ENCODE measurements around the gene HSPB6.

HSPB6 gene

GRCh38 chr19:35751839-35752745, 4.7 kb downstream of the HSPB6 start:
- Histone ChIP-seq H3K36me3 (ENCODE audit: insufficient read depth, low read length) (no peaks in the 10 kb centered on the region; the same call in 1 of the 2 replicates), H3F3A (ENCODE audit: low read depth) (no peaks in the 10 kb centered on the region), H3K4me1 (ENCODE audit: insufficient read depth, low read length, poor library complexity, severe bottlenecking) (peaks cover 15% of the 10 kb centered on the region), H3K4me2 (ENCODE audit: low read depth, low read length, poor library complexity, severe bottlenecking) (no peak overlapping the region), H3K9me3 (ENCODE audit: insufficient read depth, low read depth, low read length) (no peaks in the 10 kb centered on the region), H3K4me3 (ENCODE audit: low read length, poor library complexity, severe bottlenecking) (no peak overlapping the region), H3K9ac (ENCODE audit: low read depth, low read length, poor library complexity, severe bottlenecking) (no peak overlapping the region), H2AFZ (ENCODE audit: low read length) (no peak overlapping the region), H3K9me2 (replicated peaks; ENCODE audit: low read depth, low read length) (no peaks in the 10 kb centered on the region), H4K20me1 (ENCODE audit: insufficient read depth, low read length, poor library complexity, severe bottlenecking) (no peaks in the 10 kb centered on the region), H3K79me2 (ENCODE audit: insufficient read depth, low read length) (peaks cover 13% of the 10 kb centered on the region; the same call in 1 of the 2 replicates), H3K27me3 (ENCODE audit: insufficient read depth, low read length, poor library complexity, severe bottlenecking) (no peaks in the 10 kb centered on the region)
- TF ChIP-seq EZH2phosphoT487 (IDR thresholded peaks at IDR 0.05; ENCODE audit: borderline replicate concordance), result no peak
- no peak for TF ChIP-seq CTCF (conservative IDR thresholded peaks at IDR 0.05; ENCODE audit: low read length)

GRCh38 chr19:35750167-35750566, 6.7 kb downstream of the HSPB6 start:
- H3K4me3 ChIP-seq (ENCODE audit: low read length, poor library complexity, severe bottlenecking), result peak overlapping the region; percentile 16
- no peaks in the 10 kb centered on the region; the same call in 1 of the 2 replicates for H3K36me3 ChIP-seq (ENCODE audit: insufficient read depth, low read length)
- no peaks in the 10 kb centered on the region for H4K20me1 ChIP-seq (ENCODE audit: insufficient read depth, low read length, poor library complexity, severe bottlenecking)
- H3K4me2 ChIP-seq (ENCODE audit: low read depth, low read length, poor library complexity, severe bottlenecking), result peak overlapping the region; percentile 78
- no peaks in the 10 kb centered on the region for H3K27me3 ChIP-seq (ENCODE audit: insufficient read depth, low read length, poor library complexity, severe bottlenecking)
- H2AFZ ChIP-seq (ENCODE audit: low read length), result no peak overlapping the region
- H3F3A ChIP-seq (ENCODE audit: low read depth), result no peaks in the 10 kb centered on the region
- no peaks in the 10 kb centered on the region for H3K9me3 ChIP-seq (ENCODE audit: insufficient read depth, low read depth, low read length)
- TF ChIP-seq EZH2phosphoT487 (IDR thresholded peaks at IDR 0.05; ENCODE audit: borderline replicate concordance) (no peak), CTCF (conservative IDR thresholded peaks at IDR 0.05; ENCODE audit: low read length) (no peak)
- peaks cover 22% of the 10 kb centered on the region for H3K79me2 ChIP-seq (ENCODE audit: insufficient read depth, low read length)
- peaks cover 23% of the 10 kb centered on the region for H3K4me1 ChIP-seq (ENCODE audit: insufficient read depth, low read length, poor library complexity, severe bottlenecking)
- H3K9ac ChIP-seq (ENCODE audit: low read depth, low read length, poor library complexity, severe bottlenecking), result no peak overlapping the region
- no peaks in the 10 kb centered on the region for H3K9me2 ChIP-seq (replicated peaks; ENCODE audit: low read depth, low read length)

- no peaks in the 10 kb centered on the region for H4K20me1 ChIP-seq (ENCODE audit: insufficient read depth, low read length, poor library complexity, severe bottlenecking)
- peaks cover 22% of the 10 kb centered on the region for H3K79me2 ChIP-seq (ENCODE audit: insufficient read depth, low read length)
- H3K9me3 ChIP-seq (ENCODE audit: insufficient read depth, low read depth, low read length), result no peaks in the 10 kb centered on the region
These were observed 8.5 kb downstream of the HSPB6 start, which contains the start of gene LIN37 for GRCh38 chr19:35748106-35749020. Gene LIN37 (plus strand): TSS chr19:35748576. CDS start chr19:35748725, 149 bp downstream.

More at GRCh38 chr19:35748106-35749020, 8.5 kb downstream of the HSPB6 start, which contains the start of gene LIN37:
- Histone ChIP-seq H3F3A (ENCODE audit: low read depth) (no peaks in the 10 kb centered on the region), H3K36me3 (ENCODE audit: insufficient read depth, low read length) (no peaks in the 10 kb centered on the region), H3K9me2 (replicated peaks; ENCODE audit: low read depth, low read length) (no peaks in the 10 kb centered on the region), H2AFZ (ENCODE audit: low read length) (peak within 1 kb of the TSS; percentile 89), H3K9ac (ENCODE audit: low read depth, low read length, poor library complexity, severe bottlenecking) (peak within 1 kb of the TSS; percentile 77), H3K4me2 (ENCODE audit: low read depth, low read length, poor library complexity, severe bottlenecking) (peak within 1 kb of the TSS; percentile 78), H3K4me3 (ENCODE audit: low read length, poor library complexity, severe bottlenecking) (peak within 1 kb of the TSS; percentile 83), H3K27me3 (ENCODE audit: insufficient read depth, low read length, poor library complexity, severe bottlenecking) (no peaks in the 10 kb centered on the region), H3K4me1 (ENCODE audit: insufficient read depth, low read length, poor library complexity, severe bottlenecking) (peaks cover 23% of the 10 kb centered on the region)
- TF ChIP-seq EZH2phosphoT487 (IDR thresholded peaks at IDR 0.05; ENCODE audit: borderline replicate concordance), result no peak
- no peak for TF ChIP-seq CTCF (conservative IDR thresholded peaks at IDR 0.05; ENCODE audit: low read length)
